ENCODE measurements around the gene DNAJC7. TPM values are rescaled to one million over a fixed set of nuclear protein-coding genes. Genes with fewer than 3 reads are reported as not detected.

DNAJC7 gene
- total RNA-seq, 6 experiments from 2014 or later = 85.0 to 115 (median 100) TPM

DNA sequence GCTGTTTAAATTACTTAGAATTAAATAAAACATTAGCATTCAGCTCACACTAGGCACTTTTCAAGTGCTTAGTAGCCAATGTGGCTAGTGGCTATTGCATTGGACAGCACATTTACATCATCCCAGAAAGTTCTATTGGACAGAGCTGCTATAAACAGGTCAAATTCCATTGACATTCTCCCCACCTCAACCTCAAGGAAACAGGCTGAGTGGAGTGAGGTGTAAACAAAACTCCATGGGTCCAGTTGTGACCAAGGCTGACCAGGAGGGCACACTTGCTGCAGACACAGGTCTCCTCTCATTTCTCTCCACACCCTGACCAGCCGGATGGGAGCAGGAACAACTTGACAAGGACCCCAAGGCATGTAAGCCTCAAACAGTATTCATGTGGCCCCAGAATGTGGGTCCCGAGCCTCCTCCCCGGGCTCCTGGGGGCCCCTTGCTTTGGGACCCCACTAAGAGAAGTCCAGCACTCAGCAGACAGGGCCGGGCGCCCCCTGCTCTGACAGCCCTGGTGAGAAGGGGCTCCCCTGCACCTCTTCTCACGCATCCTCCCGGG lies 32.7 kb upstream of the DNAJC7 start:
- H3K36me3 Mint-ChIP-seq (ENCODE audit: low read depth) = no peaks in the 10 kb centered on the region
- peak overlapping the region; percentile 81 for H3K4me3 Mint-ChIP-seq
- no peaks in the 10 kb centered on the region for H3K9me3 Mint-ChIP-seq
- peaks cover 49% of the 10 kb centered on the region for H3K27me3 Mint-ChIP-seq (ENCODE audit: insufficient read depth)
- H3K4me1 Mint-ChIP-seq (ENCODE audit: low read depth) = peaks cover 4% of the 10 kb centered on the region; the same call in 1 of the 2 replicates
- DNase-seq = no peak
- TF ChIP-seq, protein P1, sequence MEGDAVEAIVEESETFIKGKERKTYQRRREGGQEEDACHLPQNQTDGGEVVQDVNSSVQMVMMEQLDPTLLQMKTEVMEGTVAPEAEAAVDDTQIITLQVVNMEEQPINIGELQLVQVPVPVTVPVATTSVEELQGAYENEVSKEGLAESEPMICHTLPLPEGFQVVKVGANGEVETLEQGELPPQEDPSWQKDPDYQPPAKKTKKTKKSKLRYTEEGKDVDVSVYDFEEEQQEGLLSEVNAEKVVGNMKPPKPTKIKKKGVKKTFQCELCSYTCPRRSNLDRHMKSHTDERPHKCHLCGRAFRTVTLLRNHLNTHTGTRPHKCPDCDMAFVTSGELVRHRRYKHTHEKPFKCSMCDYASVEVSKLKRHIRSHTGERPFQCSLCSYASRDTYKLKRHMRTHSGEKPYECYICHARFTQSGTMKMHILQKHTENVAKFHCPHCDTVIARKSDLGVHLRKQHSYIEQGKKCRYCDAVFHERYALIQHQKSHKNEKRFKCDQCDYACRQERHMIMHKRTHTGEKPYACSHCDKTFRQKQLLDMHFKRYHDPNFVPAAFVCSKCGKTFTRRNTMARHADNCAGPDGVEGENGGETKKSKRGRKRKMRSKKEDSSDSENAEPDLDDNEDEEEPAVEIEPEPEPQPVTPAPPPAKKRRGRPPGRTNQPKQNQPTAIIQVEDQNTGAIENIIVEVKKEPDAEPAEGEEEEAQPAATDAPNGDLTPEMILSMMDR (IDR thresholded peaks at IDR 0.05) = no peak
- no peak overlapping the region for H3K27ac Mint-ChIP-seq

DNA sequence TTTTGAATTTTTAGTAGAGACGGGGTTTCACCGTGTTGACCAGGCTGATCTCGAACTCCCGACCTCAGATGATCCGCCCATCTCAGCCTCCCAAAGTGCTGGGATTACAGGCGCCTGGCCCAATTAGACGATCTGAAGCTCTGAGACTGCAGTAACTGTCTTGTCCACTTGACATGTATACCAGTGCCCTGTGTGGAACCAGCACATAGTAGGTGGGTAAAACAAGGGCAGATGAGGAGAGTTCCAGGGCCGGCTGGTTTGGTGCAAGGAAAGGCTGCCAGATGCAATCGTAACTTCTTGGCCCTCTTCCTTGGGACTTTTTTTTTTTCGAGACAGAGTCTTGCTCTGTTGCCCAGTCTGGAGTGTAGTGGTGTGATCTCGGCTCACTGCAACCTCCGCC lies 30.1 kb upstream of the DNAJC7 start:
- TF ChIP-seq, protein P1 (IDR thresholded peaks at IDR 0.05) = no peak
- Mint-ChIP-seq H3K4me1 (ENCODE audit: low read depth) (0 out of 2 replicates have a peak, but pooled peaks cover 4% of the 10 kb centered on the region), H3K36me3 (ENCODE audit: low read depth) (no peaks in the 10 kb centered on the region), H3K27me3 (ENCODE audit: insufficient read depth) (peaks cover 38% of the 10 kb centered on the region), H3K4me3 (no peak overlapping the region), H3K9me3 (no peaks in the 10 kb centered on the region), H3K27ac (no peak overlapping the region)
- DNase-seq = no peak

DNA sequence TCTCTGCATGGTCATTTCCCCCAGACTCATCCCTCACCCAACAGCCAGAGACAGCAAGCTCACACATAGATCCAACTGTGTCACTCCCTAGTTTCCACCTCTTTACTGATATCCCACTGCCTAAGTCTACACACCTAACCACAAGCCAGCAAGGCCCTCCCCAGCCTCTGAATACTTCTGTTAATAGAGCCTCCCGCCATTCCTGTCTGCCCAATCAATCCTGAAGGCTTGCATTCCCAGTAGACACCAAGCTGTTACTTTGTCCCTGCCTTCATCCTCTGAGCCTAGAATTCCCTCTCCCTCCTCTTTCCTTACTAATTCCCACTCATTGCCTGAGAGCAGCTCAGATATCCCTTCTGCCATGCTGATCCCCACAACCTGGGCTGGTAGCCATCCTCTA lies 28.5 kb upstream of the DNAJC7 start:
- TF ChIP-seq, protein P1 (IDR thresholded peaks at IDR 0.05) = no peak

DNA sequence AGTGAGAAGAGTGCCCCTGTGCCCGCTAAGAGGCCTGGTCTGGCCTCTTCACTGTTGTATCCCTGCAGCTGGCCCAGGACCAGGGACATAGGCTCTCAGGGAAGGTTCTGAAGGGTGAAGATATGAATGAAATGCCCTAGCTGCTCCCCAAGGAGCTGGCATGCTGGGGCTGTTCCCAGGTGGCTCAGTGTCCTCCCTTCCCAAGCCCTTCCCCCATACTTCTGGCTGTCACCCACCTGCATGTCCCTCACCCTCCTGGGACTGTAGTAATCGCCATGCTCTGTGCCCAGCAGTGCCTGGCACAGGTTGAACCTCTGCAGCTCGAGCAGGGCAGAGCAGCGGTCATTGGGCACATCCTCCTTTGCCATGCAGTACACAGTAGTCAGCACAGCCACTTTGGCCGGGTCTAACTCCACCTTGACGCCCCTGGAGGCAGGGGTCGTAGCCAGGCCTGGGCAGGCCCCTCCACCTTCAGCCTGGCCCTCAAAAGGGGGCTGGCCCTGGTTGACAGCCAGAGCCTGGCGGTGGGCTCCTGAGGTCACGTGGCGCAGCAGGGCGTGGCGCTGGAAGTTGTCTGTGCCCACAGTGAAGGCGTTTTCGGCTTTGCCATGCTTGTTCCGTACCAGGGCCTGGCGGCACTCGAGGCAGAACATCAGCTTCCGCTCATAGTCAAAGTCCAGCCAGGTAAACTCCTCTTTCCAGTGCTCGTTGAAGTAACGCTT lies 25.5 kb upstream of the DNAJC7 start:
- Mint-ChIP-seq H3K4me3 (no peak overlapping the region), H3K27me3 (ENCODE audit: insufficient read depth) (peaks cover 31% of the 10 kb centered on the region), H3K4me1 (ENCODE audit: low read depth) (no peaks in the 10 kb centered on the region), H3K36me3 (ENCODE audit: low read depth) (no peaks in the 10 kb centered on the region), H3K9me3 (no peaks in the 10 kb centered on the region), H3K27ac (no peak overlapping the region)
- TF ChIP-seq, protein P1 (IDR thresholded peaks at IDR 0.05) = no peak
- DNase-seq = no peak

More for the DNA sequence above, 28.5 kb upstream of the DNAJC7 start:
- Mint-ChIP-seq H3K4me1 (ENCODE audit: low read depth) (0 out of 2 replicates have a peak, but pooled peaks cover 4% of the 10 kb centered on the region), H3K4me3 (no peak overlapping the region), H3K27ac (no peak overlapping the region), H3K9me3 (no peaks in the 10 kb centered on the region), H3K36me3 (ENCODE audit: low read depth) (no peaks in the 10 kb centered on the region), H3K27me3 (ENCODE audit: insufficient read depth) (peaks cover 38% of the 10 kb centered on the region)
- no peak for DNase-seq

DNA sequence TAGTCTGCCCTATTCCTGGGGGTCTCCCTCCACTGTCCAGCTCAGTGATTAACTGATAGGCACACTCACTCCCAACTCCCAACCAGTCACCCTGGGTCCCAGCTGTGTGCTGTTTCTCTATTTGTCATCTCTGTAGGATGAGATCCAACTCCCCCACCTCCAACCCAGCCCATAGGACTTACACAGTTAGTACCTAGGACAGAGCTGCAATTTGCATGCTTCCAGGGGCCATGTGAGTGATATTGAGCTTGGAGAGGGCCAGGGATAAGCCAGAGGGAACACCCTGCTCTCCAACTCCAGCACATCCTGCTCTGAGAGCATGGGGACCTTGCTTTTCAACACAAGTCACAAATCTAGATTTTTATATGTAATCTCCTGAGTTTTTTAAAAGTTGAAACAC lies 24.4 kb upstream of the DNAJC7 start:
- H3K9me3 Mint-ChIP-seq = no peaks in the 10 kb centered on the region
- H3K4me3 Mint-ChIP-seq = no peak overlapping the region
- no peaks in the 10 kb centered on the region for H3K4me1 Mint-ChIP-seq (ENCODE audit: low read depth)
- peaks cover 29% of the 10 kb centered on the region for H3K27me3 Mint-ChIP-seq (ENCODE audit: insufficient read depth)
- no peak for DNase-seq
- H3K27ac Mint-ChIP-seq = no peak overlapping the region
- TF ChIP-seq, protein P1 (IDR thresholded peaks at IDR 0.05) = no peak
- no peaks in the 10 kb centered on the region for H3K36me3 Mint-ChIP-seq (ENCODE audit: low read depth)
